ENCODE data around the gene CDH4.

Gene CDH4

GRCh38 chr20:61803915-61804751 is 552.1 kb downstream of the CDH4 start:
- Histone ChIP-seq H4K8ac (ENCODE audit: low read depth, low read length) (no peak overlapping the region), H2AFZ (ENCODE audit: low read length) (peak overlapping the region; percentile 11), H2AK5ac (ENCODE audit: low read depth, low read length) (peak overlapping the region; percentile 4), H3K4me1 (ENCODE audit: control insufficient read depth in 2 of 2, insufficient read depth in 1 of 2, low read depth in 1 of 2, low read length in 2 of 2) (peaks cover 10 to 19% of the 10 kb centered on the region in 2 donors), H3K14ac (ENCODE audit: low read length) (no peak overlapping the region), H3K4ac (ENCODE audit: low read length) (no peak overlapping the region), H3K79me1 (ENCODE audit: low read depth, low read length) (no peaks in the 10 kb centered on the region), H2BK12ac (ENCODE audit: low read length) (no peak overlapping the region), H3K4me3 (ENCODE audit: low read length in 2 of 2) (no peak overlapping the region), H3K9me3 (replicated peaks in 1 of 2; ENCODE audit: control insufficient read depth in 2 of 2, insufficient read depth in 1 of 2, low read depth in 1 of 2, low read length in 2 of 2) (peaks cover 0 to 1% of the 10 kb centered on the region in 2 donors), H4K91ac (ENCODE audit: low read depth, low read length, poor library complexity) (no peak overlapping the region), H3K9ac (ENCODE audit: low read depth, low read length, poor library complexity) (no peak overlapping the region), H2BK120ac (ENCODE audit: low read depth, low read length) (no peak overlapping the region), H3K36me3 (replicated peaks in 1 of 2; ENCODE audit: control insufficient read depth in 2 of 2, insufficient read depth in 2 of 2, low read length in 2 of 2) (no peaks in the 10 kb centered on the region), H2BK15ac (ENCODE audit: low read length) (no peak overlapping the region), H3K27ac (replicated peaks; ENCODE audit: low read length) (no peak overlapping the region), H3K4me2 (ENCODE audit: insufficient read depth, low read length, poor library complexity, severe bottlenecking) (no peak overlapping the region), H3K27me3 (ENCODE audit: control insufficient read depth in 3 of 3, insufficient read depth in 3 of 3, low read depth in 1 of 3, low read length in 3 of 3) (no peaks in the 10 kb centered on the region), H2BK5ac (ENCODE audit: low read length) (no peak overlapping the region), H3K23ac (ENCODE audit: low read depth, low read length, poor library complexity) (no peak overlapping the region), H3K18ac (ENCODE audit: low read length) (peak overlapping the region; percentile 51)
- no peak for DNase-seq (ENCODE audit: low spot score)
- no CpG with 5 or more reads among the region's 27 CpGs for WGBS, 2 donors (ENCODE audit: extremely low coverage in 2 of 2, insufficient read length in 2 of 2, insufficient replicate concordance in 1 of 2)

- H3K27ac ChIP-seq (replicated peaks; ENCODE audit: low read length), result no peak overlapping the region
- no peak overlapping the region for H2BK15ac ChIP-seq (ENCODE audit: low read length)
- H2BK5ac ChIP-seq (ENCODE audit: low read length), result peak overlapping the region; percentile 60
- no peaks in the 10 kb centered on the region for H3K36me3 ChIP-seq (replicated peaks in 1 of 2; ENCODE audit: control insufficient read depth in 2 of 2, insufficient read depth in 2 of 2, low read length in 2 of 2)
- H2BK120ac ChIP-seq (ENCODE audit: low read depth, low read length), result no peak overlapping the region
- H3K23ac ChIP-seq (ENCODE audit: low read depth, low read length, poor library complexity), result peak overlapping the region; percentile 67
- no peak overlapping the region for H4K91ac ChIP-seq (ENCODE audit: low read depth, low read length, poor library complexity)
- H3K18ac ChIP-seq (ENCODE audit: low read length), result no peak overlapping the region
- H2AK5ac ChIP-seq (ENCODE audit: low read depth, low read length), result no peak overlapping the region
- no peak overlapping the region for H2BK12ac ChIP-seq (ENCODE audit: low read length)
- DNase-seq (ENCODE audit: low spot score), result no peak
- no peak overlapping the region for H2AFZ ChIP-seq (ENCODE audit: low read length)
- no peaks in the 10 kb centered on the region for H3K79me1 ChIP-seq (ENCODE audit: low read depth, low read length)
- H3K4me1 ChIP-seq (ENCODE audit: control insufficient read depth in 2 of 2, insufficient read depth in 1 of 2, low read depth in 1 of 2, low read length in 2 of 2), result peaks cover 10 to 19% of the 10 kb centered on the region in 2 donors
- H3K4me3 ChIP-seq (ENCODE audit: low read length in 2 of 2), result no peak overlapping the region
- H3K9me3 ChIP-seq (replicated peaks in 1 of 2; ENCODE audit: control insufficient read depth in 2 of 2, insufficient read depth in 1 of 2, low read depth in 1 of 2, low read length in 2 of 2), result peaks cover 0 to 1% of the 10 kb centered on the region in 2 donors
- H3K14ac ChIP-seq (ENCODE audit: low read length), result no peak overlapping the region
- no peaks in the 10 kb centered on the region for H3K27me3 ChIP-seq (ENCODE audit: control insufficient read depth in 3 of 3, insufficient read depth in 3 of 3, low read depth in 1 of 3, low read length in 3 of 3)
- H3K9ac ChIP-seq (ENCODE audit: low read depth, low read length, poor library complexity), result no peak overlapping the region
- no peak overlapping the region for H4K8ac ChIP-seq (ENCODE audit: low read depth, low read length)
- no peak overlapping the region for H3K4me2 ChIP-seq (ENCODE audit: insufficient read depth, low read length, poor library complexity, severe bottlenecking)
- H3K4ac ChIP-seq (ENCODE audit: low read length), result no peak overlapping the region
- WGBS, 2 donors (ENCODE audit: extremely low coverage in 2 of 2, insufficient read length in 2 of 2, insufficient replicate concordance in 1 of 2), result no CpG with 5 or more reads among the region's 13 CpGs
Measured at GRCh38 chr20:61804752-61805295, 552.8 kb downstream of the CDH4 start.

GRCh38 chr20:61805365-61805764 is 553.3 kb downstream of the CDH4 start:
- no peak overlapping the region for H3K4ac ChIP-seq (ENCODE audit: low read length)
- WGBS, 2 donors (ENCODE audit: extremely low coverage in 2 of 2, insufficient read length in 2 of 2, insufficient replicate concordance in 1 of 2), result no CpG with 5 or more reads among the region's 12 CpGs
- no peak overlapping the region for H2BK15ac ChIP-seq (ENCODE audit: low read length)
- H2AFZ ChIP-seq (ENCODE audit: low read length), result no peak overlapping the region
- H2BK120ac ChIP-seq (ENCODE audit: low read depth, low read length), result no peak overlapping the region
- H3K27me3 ChIP-seq (ENCODE audit: control insufficient read depth in 3 of 3, insufficient read depth in 3 of 3, low read depth in 1 of 3, low read length in 3 of 3), result no peaks in the 10 kb centered on the region
- H3K9ac ChIP-seq (ENCODE audit: low read depth, low read length, poor library complexity), result no peak overlapping the region
- no peak overlapping the region for H3K4me3 ChIP-seq (ENCODE audit: low read length in 2 of 2)
- no peak overlapping the region for H3K4me2 ChIP-seq (ENCODE audit: insufficient read depth, low read length, poor library complexity, severe bottlenecking)
- peaks cover 0 to 1% of the 10 kb centered on the region in 2 donors for H3K9me3 ChIP-seq (replicated peaks in 1 of 2; ENCODE audit: control insufficient read depth in 2 of 2, insufficient read depth in 1 of 2, low read depth in 1 of 2, low read length in 2 of 2)
- H3K23ac ChIP-seq (ENCODE audit: low read depth, low read length, poor library complexity), result peak overlapping the region; percentile 67
- no peak overlapping the region for H2BK12ac ChIP-seq (ENCODE audit: low read length)
- peak overlapping the region; percentile 60 for H2BK5ac ChIP-seq (ENCODE audit: low read length)
- no peak overlapping the region for H4K8ac ChIP-seq (ENCODE audit: low read depth, low read length)
- no peak overlapping the region for H2AK5ac ChIP-seq (ENCODE audit: low read depth, low read length)
- H3K14ac ChIP-seq (ENCODE audit: low read length), result no peak overlapping the region
- no peak overlapping the region for H3K27ac ChIP-seq (replicated peaks; ENCODE audit: low read length)
- H3K18ac ChIP-seq (ENCODE audit: low read length), result peak overlapping the region; percentile 66
- H3K36me3 ChIP-seq (replicated peaks in 1 of 2; ENCODE audit: control insufficient read depth in 2 of 2, insufficient read depth in 2 of 2, low read length in 2 of 2), result no peaks in the 10 kb centered on the region
- no peaks in the 10 kb centered on the region for H3K79me1 ChIP-seq (ENCODE audit: low read depth, low read length)
- H4K91ac ChIP-seq (ENCODE audit: low read depth, low read length, poor library complexity), result no peak overlapping the region
- peaks cover 10 to 16% of the 10 kb centered on the region in 2 donors for H3K4me1 ChIP-seq (ENCODE audit: control insufficient read depth in 2 of 2, insufficient read depth in 1 of 2, low read depth in 1 of 2, low read length in 2 of 2)
- no peak for DNase-seq (ENCODE audit: low spot score)

GRCh38 chr20:61805781-61806180 is 553.7 kb downstream of the CDH4 start:
- no CpG with 5 or more reads among the region's 8 CpGs for WGBS, 2 donors (ENCODE audit: extremely low coverage in 2 of 2, insufficient read length in 2 of 2, insufficient replicate concordance in 1 of 2)
- H3K4me3 ChIP-seq (ENCODE audit: low read length in 2 of 2), result no peak overlapping the region

More at GRCh38 chr20:61805781-61806180, 553.7 kb downstream of the CDH4 start:
- H2BK12ac ChIP-seq (ENCODE audit: low read length), result no peak overlapping the region
- H2BK15ac ChIP-seq (ENCODE audit: low read length), result no peak overlapping the region
- peak overlapping the region; percentile 10 for H2AK5ac ChIP-seq (ENCODE audit: low read depth, low read length)
- H4K91ac ChIP-seq (ENCODE audit: low read depth, low read length, poor library complexity), result no peak overlapping the region
- no peak overlapping the region for H3K14ac ChIP-seq (ENCODE audit: low read length)
- no peak overlapping the region for H2AFZ ChIP-seq (ENCODE audit: low read length)
- H2BK120ac ChIP-seq (ENCODE audit: low read depth, low read length), result no peak overlapping the region
- peaks cover 10 to 16% of the 10 kb centered on the region in 2 donors for H3K4me1 ChIP-seq (ENCODE audit: control insufficient read depth in 2 of 2, insufficient read depth in 1 of 2, low read depth in 1 of 2, low read length in 2 of 2)
- no peak overlapping the region for H3K23ac ChIP-seq (ENCODE audit: low read depth, low read length, poor library complexity)
- no peak overlapping the region for H3K18ac ChIP-seq (ENCODE audit: low read length)
- H3K36me3 ChIP-seq (replicated peaks in 1 of 2; ENCODE audit: control insufficient read depth in 2 of 2, insufficient read depth in 2 of 2, low read length in 2 of 2), result no peaks in the 10 kb centered on the region
- H3K4me2 ChIP-seq (ENCODE audit: insufficient read depth, low read length, poor library complexity, severe bottlenecking), result no peak overlapping the region
- H3K27ac ChIP-seq (replicated peaks; ENCODE audit: low read length), result no peak overlapping the region
- peak overlapping the region; percentile 60 for H2BK5ac ChIP-seq (ENCODE audit: low read length)
- no peak overlapping the region for H4K8ac ChIP-seq (ENCODE audit: low read depth, low read length)
- no peak overlapping the region for H3K9ac ChIP-seq (ENCODE audit: low read depth, low read length, poor library complexity)
- H3K9me3 ChIP-seq (replicated peaks in 1 of 2; ENCODE audit: control insufficient read depth in 2 of 2, insufficient read depth in 1 of 2, low read depth in 1 of 2, low read length in 2 of 2), result peaks cover 0 to 1% of the 10 kb centered on the region in 2 donors
- H3K27me3 ChIP-seq (ENCODE audit: control insufficient read depth in 3 of 3, insufficient read depth in 3 of 3, low read depth in 1 of 3, low read length in 3 of 3), result no peaks in the 10 kb centered on the region
- no peak for DNase-seq (ENCODE audit: low spot score)
- H3K4ac ChIP-seq (ENCODE audit: low read length), result no peak overlapping the region
- no peaks in the 10 kb centered on the region for H3K79me1 ChIP-seq (ENCODE audit: low read depth, low read length)
